OCI-LY7 (cell line): ENCODE results near the gene CELF2.

Source experiments
- EZH2phosphoT487 ChIP-seq: fragments of 200-600 bp; sonication (generic); IDR thresholded peaks from 2 replicates; pipeline ENCODE4 v1.6.1; 2018; ENCODE audit warnings: low read depth, borderline replicate concordance, mild to moderate bottlenecking, mixed run types, antibody characterized with exemption, low read length, moderate library complexity, mixed read lengths
- TF ChIP-seq, protein P1 (sequence below): fragments of 200-600 bp; sonication (generic); conservative IDR thresholded peaks from 2 replicates; pipeline ENCODE4 v1.5.1; 2014; ENCODE audit warnings: mild to moderate bottlenecking, antibody characterized with exemption, low read length, moderate library complexity, mixed read lengths

DNA sequence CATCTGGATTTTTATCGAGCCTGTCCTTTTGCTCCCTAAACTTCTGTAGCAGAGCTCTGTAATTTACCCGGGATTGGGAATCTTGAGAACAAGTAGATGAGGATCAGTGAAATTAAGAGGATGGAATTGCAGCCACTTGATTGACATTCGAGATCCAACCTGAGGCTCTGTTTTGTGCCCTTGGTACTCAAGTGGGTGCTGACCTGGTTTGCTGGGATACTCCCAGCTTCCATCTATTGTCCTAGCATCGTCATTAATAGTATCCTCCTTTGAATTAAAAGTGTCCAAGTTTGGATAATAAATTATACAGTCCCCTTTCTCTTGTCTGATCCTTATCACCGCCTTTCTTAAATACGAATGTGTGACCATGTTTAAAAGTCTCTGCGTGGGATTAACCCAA, 17.1 kb downstream of the CELF2 start:
- TF ChIP-seq, protein P1, sequence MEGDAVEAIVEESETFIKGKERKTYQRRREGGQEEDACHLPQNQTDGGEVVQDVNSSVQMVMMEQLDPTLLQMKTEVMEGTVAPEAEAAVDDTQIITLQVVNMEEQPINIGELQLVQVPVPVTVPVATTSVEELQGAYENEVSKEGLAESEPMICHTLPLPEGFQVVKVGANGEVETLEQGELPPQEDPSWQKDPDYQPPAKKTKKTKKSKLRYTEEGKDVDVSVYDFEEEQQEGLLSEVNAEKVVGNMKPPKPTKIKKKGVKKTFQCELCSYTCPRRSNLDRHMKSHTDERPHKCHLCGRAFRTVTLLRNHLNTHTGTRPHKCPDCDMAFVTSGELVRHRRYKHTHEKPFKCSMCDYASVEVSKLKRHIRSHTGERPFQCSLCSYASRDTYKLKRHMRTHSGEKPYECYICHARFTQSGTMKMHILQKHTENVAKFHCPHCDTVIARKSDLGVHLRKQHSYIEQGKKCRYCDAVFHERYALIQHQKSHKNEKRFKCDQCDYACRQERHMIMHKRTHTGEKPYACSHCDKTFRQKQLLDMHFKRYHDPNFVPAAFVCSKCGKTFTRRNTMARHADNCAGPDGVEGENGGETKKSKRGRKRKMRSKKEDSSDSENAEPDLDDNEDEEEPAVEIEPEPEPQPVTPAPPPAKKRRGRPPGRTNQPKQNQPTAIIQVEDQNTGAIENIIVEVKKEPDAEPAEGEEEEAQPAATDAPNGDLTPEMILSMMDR: no peak
- no peak for TF ChIP-seq EZH2phosphoT487
